Right renal cortex interstitium (tissue), 3 donors: ENCODE data around the gene FCHSD2. TPM values are rescaled to one million over a fixed set of nuclear protein-coding genes. Genes with fewer than 3 reads are reported as not detected.
"Not testable (repeated sequence)": the region's sequence is repeated elsewhere in the genome, so short reads cannot be mapped to it uniquely, and the experiment has no call there.

Experiments used
- DNase-seq, 3 donors: peaks; one replicate each; pipeline ENCODE4 v3.0.0-alpha.2; 2013; ENCODE audit warnings: low read depth in 3 of 3, low spot score in 2 of 3
- polyA plus RNA-seq, 3 donors: library from polyadenylated mRNA; unstranded; fragments of 120-200 nt; gene quantifications; one replicate each; pipeline ENCODE4 v1.2.1, GENCODE V29; 2013; ENCODE audit not compliant: insufficient read length in 3 of 3

The FCHSD2 gene
- polyA plus RNA-seq, 3 donors: 43.7 to 49.7 (median 47.2) TPM

DNA sequence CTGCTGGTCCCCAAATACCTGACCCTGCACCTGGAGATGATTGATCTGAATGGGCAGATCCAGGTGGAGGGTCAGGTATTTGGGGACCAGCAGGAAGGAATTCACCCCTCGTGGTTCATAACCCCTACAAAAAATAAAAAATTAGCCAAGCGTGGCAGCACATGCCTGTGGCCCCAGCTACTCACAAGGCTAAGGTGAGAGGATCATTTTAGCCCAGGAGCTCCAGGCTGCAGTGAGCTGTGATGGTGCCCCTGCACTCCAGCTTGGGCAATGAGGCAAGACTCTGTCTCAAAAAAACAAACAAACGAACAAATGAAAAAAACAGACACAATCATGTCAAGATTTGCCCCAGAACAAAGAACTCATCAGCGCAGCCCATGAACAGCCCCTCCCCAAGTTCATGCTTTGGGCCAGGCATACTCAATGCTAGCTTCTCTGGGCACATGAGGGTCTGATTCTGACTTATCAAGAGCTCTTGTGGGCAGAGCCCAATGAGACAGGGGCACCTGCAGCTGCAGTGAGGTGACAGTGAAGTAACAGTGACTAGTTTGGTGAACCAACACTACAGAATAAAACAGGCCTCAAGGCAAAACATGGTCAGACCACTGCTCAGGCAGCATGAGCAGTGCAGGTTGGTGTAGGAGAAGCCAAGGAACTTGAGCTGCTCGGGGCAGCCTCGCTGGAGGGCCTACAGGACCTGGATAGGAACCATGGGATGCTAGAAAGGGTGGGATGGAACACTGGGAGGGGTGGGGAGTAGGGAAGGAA, 10.2 kb upstream of the FCHSD2 start:
- DNase-seq: no peak

DNA sequence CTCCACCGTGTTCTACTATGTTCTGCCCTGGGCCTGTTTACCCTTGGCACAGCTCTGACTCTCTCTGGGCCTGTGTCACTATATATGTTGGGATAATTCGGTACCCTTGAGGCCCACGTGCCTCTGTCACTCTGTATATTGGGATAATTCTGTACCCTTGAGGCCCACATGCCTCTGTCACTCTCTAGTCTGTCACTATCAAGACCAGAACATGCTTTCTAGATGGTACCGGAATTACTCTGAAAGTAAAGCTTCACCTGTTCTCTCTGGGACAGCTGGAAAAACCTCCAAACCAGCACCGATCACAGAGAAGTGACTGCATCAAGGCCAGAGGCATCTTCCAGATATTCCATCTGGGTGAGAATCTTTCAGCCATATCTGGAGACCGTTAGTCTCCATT, 9.3 kb upstream of the FCHSD2 start:
- DNase-seq: no peak

DNA sequence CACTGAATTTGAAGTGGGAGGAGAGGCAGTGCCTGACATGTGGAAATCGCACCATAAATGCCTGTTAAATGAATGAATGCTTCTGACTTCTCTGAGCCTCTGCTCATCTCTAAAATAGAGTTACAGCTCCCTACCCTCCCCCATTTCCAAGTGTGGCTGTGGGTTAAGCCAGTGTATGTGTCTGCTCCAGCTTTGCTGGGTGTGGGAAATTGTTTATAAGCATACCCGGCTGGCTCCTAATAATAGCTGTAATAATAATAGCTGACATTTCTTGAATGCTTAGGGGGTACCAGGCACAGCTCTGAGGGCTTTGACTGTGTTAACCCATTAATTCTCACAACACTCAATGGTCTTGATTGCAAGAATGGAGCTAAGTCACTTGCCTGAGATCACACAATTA, 7.0 kb upstream of the FCHSD2 start:
- DNase-seq: no peak

DNA sequence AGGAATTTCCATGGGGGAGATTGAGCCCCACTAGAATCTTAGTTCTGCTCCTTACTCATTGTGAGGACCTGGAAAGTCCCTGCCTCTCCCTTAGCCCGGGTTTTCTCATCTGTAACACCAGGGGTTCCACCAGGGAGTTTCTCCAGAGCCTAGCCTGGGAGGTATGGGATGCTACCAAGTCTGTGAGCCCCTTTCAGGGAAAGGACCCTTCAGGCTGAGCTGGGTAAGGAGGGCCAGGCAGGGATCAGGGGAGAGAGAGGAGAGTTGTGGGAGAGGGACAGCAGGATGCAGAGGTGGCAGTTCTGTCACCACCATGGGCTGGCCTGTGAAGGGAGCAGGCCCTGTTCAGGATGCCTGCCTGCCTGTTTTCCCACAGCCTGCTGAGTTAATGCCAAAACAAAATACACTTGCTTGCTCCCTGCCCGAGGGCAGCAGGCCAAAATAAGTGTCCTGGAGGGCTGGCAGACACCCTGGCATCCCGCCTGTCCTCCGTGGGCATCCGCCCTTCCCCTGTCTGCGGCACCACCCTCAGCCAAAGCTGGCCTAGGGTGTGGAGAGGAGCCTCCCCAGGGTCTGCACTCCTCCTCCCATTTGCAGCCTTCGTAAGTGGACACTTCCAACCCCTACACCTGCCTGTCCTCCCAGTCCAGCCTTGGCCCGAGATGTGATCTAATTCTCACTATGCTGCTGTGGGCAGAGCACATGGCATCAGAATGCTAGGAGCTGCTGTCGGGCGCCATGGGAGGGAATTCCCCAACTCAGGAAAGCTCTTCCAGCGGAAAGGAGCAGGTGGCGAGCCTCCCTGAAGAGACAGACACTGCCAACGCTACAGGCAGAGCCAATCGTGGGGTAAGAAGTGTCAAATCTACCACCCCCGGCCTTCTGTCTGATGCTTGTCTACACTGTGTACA, 5.9 kb upstream of the FCHSD2 start:
- no peak for DNase-seq

DNA sequence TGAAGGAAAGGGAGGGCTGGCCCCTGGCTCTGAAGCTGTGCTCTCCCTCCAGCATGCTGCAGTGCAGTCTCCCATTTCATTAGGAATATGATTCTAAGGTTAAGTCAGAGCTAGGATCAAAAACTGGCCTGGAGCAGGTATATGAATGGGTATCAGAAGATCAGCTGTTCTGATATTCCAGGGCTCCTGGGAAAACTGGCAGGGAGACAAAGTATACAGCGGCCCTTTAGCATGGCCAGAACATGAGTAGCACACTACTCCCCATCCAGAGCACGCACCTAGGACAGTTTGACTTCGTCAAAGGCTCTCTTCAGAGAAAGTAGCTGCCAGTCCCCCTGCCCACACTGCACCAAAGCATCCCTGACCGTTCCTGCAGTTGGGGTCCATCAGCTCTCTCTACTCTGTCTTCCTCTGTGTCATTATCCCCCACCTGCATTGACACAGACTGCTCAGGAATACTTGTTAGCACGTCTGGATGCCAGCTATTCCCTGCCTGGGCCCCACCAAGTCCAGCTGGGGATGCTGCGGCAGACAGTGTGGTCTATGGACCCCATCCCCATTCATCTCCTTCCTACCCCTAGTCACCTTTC, 4.0 kb upstream of the FCHSD2 start:
- DNase-seq: no peak

DNA sequence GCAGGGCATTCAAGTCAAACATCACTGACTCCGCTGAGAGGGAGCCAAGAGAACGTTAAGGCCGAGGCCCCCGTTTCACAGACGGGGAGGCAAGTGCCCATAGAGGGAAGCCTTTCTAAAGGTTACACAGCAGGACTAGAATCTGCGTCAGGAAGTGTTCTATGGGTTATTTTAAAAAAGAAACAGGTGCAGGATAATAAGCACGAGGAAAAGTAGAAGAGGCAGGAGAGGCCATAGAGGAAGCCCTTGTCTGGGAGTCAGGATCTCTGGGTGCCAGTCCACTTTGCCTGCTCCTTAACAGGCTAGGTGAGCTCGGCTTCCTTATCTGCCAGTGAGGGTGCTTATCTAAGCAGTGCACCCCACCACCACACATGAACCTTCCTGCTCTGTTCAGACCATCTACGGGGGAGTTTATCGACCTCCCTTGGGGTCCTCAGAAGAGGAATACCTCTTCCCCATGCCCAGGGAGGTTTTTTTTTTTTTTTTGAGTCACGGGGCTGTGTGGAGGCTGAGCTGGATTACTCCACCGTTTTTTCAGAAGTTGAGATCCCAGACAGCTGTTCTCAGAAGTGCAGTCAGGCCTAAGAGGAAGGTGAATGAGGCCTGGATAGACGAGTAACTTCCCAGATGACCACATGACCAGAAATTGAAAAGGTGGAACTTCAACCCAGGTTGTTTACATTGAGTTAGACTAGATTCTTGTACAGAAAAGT, 1.2 kb upstream of the FCHSD2 start:
- DNase-seq: peak in 2 of 3 donors; percentile 47 to 49

DNA sequence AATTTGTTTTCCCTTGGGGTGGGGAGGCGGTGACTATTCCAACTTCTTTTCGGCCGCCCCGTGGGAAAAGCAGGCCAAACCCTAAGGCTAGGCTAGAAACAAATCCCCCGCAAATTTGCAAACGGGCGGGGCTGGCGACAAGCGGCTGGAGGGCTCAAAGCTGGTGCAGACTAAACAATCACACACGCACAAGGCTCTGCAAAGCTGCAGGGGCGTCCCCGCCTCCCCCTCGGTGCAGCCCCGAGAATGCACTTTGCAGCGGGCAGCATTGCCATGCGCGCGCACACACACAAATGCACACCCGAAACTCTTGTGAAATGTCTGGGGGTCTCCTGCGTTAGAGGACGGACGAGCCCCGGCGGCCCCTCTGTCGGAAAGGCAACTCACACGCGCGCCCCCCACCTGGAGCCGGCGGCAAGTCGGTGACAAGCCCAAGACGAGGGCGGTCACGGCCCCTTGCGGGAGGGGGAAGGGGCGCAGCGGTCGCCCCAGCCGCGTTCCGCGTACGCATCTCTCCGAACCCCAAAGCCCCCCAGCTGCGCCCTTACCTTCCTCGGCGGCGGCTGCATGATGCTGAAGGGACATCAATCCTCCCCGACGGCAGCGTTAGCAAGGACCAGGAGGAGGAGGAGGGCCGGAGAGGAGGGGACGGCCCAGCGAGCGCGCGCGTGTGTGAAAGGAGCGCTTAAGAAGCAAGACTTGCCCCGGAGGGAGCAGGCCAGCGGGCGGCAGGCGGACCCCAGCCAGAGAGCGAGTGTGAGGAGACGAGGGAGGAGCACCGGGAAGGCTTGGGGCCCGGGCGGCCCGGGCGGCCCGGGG, 600 bp downstream of the FCHSD2 start:
- peak in 2 of 3 donors; percentile 47 to 54 for DNase-seq

DNA sequence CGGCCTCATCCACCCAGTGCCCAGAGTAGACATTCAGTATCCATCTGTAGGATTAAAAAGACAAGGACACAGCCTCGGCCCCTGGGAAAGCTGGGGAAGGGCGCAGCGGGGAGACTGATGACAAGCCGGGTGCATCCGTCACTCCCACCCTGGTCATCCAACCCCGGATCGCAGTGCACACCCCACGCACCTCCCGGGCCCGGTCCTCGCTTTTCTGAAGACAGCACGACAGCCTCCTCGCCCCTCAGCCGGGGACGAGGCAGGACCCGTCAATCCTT, 1.1 kb downstream of the FCHSD2 start:
- no peak for DNase-seq

DNA sequence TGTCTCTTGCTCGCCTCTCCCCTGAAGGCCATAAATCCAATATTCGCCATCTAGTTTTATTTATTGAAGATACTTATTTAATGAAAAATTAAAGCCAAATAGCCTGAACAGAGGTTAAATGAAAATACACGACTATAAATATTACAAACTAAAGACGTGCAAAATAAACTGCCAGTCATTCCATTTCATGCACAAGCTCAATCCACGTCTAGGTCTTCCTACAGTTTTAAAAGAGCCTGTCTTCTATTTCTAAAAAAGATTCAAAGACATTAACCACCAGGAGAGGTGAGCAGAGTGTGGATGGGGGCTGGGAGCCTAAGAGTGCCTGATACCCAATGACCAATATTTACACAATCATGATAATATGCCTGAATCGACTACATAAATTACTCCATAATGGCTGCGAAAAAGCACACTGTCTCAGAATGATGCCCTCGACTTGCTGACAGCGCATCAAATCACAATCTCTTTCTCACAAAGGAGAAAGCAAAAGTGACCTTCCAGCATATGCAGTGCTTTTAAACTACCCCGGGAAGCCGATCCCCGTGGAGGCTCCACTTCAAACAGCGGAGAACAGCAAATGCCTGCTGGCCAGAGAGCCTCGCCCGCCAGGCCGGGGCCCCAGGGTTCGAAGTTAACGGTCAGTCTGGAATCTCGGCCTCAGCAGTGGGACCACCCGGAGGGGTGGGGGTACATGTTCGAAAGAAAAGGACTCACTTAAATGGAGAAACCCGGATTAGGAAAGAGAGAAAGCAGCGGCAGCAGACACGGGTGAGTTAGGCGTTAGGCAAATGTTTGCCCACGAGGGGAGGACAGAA, 1.7 kb downstream of the FCHSD2 start:
- no peak for DNase-seq

DNA sequence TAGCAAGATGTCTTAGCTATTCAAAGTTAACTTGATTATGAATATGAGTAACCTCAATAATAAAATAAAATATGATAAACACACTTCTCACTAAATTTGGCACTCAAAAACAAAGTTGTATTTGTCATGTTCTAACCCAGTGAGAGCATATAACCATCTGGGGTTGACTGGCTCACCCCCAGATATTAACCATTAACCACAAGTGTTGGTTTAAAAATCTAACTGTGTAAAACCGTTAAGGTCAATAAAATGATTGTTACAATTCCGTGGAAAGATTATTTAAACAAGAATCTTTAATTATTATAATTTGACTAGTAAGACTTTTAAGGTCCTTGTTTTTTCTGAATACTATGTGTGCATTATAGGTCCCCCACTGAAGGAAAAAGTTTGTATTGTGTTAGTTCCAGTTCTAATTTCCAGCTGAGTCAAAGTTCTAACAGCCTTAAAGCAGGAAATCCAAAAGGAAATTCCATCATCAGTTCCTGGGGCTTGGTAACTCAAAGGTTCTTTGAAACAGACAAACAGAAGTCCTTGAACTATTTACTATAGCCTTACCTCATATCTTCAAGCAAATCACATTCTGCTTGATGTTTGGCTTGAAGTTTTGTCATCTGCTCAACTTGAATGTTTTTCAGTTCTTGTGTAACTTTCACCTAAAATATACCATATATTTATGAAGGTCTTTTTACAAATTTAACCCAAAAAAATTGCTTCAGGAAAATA, 2.5 kb downstream of the FCHSD2 start:
- DNase-seq: no peak

DNA sequence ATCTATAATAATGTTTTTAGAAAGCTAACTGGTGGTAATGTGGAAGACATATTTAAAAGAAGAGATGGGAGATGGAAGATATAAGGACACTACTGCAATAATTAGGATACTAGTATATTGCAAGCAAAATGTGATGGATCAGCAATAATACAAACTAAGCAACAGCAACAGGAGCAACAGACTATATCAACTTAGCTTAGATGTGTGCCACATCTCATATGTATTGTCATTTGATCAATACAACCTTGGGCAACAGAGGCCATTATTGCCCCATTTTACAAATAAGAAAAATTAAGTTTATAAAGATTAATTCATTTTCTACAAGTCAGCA, 4.2 kb downstream of the FCHSD2 start:
- DNase-seq: no peak

DNA sequence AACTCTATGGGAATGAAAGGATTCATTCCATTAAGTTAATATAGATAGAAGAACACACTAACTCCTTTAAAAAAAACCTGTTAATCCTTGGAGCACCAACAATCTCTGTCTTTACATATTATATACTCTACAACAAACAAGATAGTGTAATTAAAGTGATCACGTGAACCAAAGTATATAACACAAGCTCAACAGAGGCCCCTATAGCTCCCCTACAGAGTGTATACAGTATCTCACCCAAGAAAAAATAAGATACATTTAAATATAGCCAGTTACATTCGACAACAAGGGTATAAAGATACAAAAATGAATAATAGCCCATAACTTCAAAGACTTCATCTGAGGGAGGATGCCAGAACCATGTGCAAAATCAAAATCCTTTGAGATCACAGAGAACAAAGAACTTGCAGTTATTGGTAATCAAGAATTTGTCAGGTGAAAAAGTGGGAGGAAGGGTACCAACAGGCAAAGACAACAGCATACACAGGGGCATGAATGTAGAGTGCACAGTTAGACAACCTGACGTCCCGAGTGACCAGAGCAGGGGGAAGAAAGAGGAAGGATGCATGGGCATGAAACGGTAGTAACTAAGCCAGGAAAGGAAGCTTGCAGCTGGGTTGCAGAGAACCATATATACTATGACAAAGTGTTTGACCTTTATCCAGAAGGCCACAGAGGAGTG, 4.7 kb downstream of the FCHSD2 start:
- no peak for DNase-seq

DNA sequence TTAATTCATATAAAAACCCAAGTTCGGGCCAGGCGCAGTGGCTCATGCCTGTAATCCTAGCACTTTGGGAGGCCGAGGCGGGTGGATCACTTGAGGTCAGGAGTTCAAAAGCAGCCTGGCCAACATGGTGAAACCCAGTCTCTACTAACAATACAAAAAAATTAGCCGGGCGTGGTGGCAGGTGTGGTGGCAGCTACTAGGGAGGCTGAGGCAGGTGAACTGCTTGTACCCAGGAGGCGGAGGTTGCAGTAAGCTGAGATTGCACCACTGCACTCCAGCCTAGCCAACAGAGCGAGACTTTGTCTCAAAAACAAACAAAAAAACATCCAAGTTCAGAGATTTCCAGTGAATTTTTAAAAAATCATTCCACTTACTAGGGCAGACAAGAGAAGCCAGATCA, 5.4 kb downstream of the FCHSD2 start:
- DNase-seq: not testable (repeated sequence)

DNA sequence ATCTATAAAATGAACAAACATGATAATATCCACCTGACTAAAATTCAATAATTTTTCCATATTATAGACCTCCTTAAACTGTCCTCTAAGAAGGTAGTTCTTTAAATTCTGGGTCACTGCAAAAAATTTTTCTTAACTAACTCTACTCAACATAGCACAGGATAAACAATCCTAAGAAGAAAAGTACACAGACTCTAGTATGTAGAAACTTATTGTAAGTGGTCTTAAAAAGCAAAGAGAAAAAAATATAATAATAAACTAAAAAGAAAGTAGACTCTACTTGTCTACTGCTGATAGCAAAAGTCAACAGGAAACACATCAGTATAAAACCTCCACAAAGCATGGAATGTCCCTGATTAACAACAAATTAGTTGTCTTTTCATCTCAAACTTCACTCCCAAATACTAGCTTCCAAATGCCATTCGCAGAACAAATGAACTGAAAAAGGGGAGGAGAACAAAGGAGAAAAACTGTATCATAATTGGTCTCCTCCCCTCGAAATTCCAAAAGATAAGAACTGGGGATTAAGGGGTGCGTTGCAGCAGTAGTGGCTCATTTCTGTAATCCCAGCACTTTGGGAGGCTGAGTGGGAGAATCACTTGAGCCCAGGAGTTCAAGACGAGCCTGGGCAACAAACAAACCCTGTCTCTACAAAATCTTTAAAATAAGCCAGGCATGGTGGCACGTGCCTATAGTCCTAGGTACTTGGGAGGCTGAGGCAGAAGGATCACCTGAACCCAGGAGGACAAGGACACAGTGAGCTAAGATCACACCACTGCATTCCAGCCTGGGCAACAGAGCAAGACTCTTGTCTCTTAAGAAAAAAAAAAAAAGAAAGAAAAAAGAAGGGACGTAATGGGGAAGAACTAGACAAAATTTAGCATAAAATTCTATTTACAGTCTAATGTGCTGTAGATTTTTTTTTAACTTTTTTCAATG, 6.5 kb downstream of the FCHSD2 start:
- no peak for DNase-seq

DNA sequence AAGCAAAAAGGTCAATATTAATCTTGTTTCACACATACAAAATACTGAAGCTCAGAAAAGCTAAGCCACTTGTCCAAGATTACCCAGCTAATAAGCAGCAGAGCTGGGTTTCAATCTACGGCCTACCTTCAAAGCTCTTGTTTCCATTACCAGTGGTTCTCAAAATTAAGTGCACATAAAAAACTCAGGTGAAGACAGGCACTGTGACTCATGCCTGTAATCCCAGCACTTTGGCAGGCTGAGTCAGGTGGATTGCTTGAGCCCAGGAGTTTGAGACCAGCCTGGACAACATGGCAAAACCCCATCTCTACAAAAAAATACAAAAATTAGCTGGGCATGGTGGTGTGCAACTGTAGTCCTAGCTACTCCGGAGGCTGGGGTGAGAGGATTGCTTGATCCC, 9.8 kb downstream of the FCHSD2 start:
- not testable (repeated sequence) for DNase-seq

DNA sequence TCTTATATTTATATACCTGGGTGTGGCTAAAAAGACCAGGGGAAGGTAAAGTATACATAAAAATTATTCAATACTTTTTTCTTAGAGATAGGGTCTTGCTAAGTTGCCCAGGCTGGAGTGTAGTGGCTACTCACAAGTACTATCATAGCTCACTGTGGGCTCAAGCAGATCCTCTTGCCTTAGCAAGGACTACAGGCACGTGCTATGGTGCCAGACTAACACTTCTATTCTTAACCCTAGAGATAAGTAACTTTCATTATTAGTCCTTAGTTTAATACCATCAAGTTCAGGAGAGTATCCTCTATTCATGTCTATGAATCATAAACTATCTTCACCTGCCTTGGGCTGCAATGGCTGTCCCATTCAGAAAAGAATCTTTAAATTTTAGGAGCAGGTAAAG, 11.9 kb downstream of the FCHSD2 start:
- DNase-seq: no peak

DNA sequence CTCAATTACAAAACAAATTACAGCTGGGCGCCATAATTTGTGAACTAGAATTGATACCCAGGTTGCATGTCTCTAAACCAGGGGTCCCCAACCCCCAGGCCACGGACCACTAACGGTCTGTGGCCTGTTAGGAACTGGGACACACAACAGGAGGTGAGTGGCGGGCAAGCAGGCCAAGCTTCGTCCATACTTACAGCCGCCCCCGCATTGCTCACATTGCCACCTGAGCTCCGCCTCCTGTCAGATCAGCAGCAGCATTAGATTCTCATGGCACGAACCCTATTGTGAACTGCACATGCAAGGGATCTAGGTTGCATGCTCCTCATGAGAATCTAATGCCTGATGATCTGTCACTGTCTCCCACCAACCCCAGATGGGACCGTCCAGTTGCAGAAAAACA, 12.9 kb downstream of the FCHSD2 start:
- no peak for DNase-seq
